ENCODE measurements around the gene OR4D6.

DNA sequence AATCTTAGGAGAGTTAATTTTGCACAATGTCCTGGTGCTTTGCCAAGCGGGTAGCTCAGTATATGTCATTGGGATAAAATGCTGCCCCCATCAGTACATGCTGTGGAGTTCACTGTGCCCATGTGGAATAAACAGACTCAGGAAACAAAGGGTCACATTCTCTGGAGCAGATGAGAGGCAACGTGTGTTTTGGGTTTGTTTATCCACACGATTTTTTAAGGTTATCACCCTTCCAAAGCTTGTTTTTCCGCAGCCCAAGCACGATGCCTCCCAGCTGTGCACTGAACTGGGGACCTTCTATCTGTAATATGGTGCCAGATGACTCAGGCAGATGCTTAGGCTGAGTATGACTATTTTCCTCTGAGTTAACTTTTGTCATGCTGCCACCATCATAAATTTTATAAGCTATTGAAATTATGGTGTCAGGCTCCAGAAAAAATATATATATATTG, 6.5 kb downstream of the OR4D6 start:
- TF ChIP-seq CTCF (IDR thresholded peaks at IDR 0.05) (no peak), EP300 (IDR thresholded peaks at IDR 0.05) (no peak), POLR2A (IDR thresholded peaks at IDR 0.05) (no peak)
